Osteocyte (in vitro differentiated cells): Measurements from ENCODE around the gene CRTC1. TPM values are rescaled to one million over a fixed set of nuclear protein-coding genes. Genes with fewer than 3 reads are reported as not detected.

ENCODE experiments used
- DNase-seq: peaks from one replicate; pipeline ENCODE4 v3.0.0; 2021; ENCODE audit warnings: mixed read lengths; ENCODE audit not compliant: unreplicated experiment; ENCODE audit errors: extremely low spot score
- H3K27ac Mint-ChIP-seq: one replicate; pipeline ENCODE4 v1.8.0; 2021; ENCODE audit warnings: mild to moderate bottlenecking, mixed read lengths; ENCODE audit not compliant: unreplicated experiment
- H3K27me3 Mint-ChIP-seq: one replicate; pipeline ENCODE4 v1.8.0; 2021; ENCODE audit warnings: mixed read lengths; ENCODE audit not compliant: unreplicated experiment
- H3K36me3 Mint-ChIP-seq: one replicate; pipeline ENCODE4 v1.8.0; 2021; ENCODE audit warnings: mixed read lengths; ENCODE audit not compliant: unreplicated experiment
- H3K4me1 Mint-ChIP-seq: one replicate; pipeline ENCODE4 v1.8.0; 2021; ENCODE audit warnings: mixed read lengths; ENCODE audit not compliant: unreplicated experiment
- H3K4me3 Mint-ChIP-seq: one replicate; pipeline ENCODE4 v1.8.0; 2021; ENCODE audit warnings: mild to moderate bottlenecking, moderate library complexity, mixed read lengths; ENCODE audit not compliant: unreplicated experiment
- H3K9me3 Mint-ChIP-seq: one replicate; pipeline ENCODE4 v1.8.0; 2021; ENCODE audit warnings: mixed read lengths; ENCODE audit not compliant: unreplicated experiment
- CTCF ChIP-seq: fragments of 200-600 bp; sonication (generic); IDR thresholded peaks from 2 replicates; pipeline ENCODE4 v1.5.0; 2021; ENCODE audit warnings: antibody characterized with exemption, mild to moderate bottlenecking, moderate library complexity
- total RNA-seq: library from RNA; stranded (reverse); gene quantifications from 2 replicates; pipeline ENCODE4 v1.2.1, GENCODE V29; 2021

Gene CRTC1
- total RNA-seq, 1 donor from 2014 or later, result 25.7 TPM

DNA sequence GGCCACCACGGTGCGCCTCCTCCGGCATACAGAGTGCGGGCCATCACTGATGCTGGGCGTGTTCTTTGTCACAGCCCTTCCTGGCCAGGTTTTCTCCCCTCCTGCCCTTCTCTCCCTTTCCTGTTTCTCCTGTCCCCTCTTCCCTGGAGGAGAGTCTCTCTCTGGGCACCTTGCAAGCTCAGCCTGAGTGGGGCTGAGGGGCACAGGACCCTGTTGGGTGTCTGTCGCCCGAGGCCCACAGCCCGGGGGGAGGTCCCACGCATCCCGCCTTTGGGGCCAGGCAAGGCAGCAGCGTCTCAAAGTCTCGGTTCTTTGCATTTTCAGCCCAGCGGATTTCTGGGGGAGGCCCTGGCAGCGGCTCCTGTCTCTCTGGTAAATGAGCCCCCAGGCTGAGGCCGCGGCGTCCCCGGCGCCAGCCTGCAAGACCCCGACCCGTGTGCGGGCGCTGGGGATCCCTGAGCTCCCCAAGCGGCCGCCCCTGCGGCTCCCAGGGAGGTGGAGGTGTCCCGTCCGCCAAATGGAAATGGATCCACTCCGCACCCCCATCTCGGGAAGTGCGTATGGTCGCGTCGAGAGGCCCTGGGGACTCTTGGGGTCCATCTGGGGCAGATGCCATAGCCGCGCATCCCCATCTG, 60.4 kb downstream of the CRTC1 start:
- no peak overlapping the region for H3K27ac Mint-ChIP-seq
- H3K36me3 Mint-ChIP-seq, result no peaks in the 10 kb centered on the region
- no peak overlapping the region for H3K4me3 Mint-ChIP-seq
- no peaks in the 10 kb centered on the region for H3K27me3 Mint-ChIP-seq
- H3K9me3 Mint-ChIP-seq, result no peaks in the 10 kb centered on the region
- no peak for TF ChIP-seq CTCF
- DNase-seq, result no peak
- H3K4me1 Mint-ChIP-seq, result no peaks in the 10 kb centered on the region

DNA sequence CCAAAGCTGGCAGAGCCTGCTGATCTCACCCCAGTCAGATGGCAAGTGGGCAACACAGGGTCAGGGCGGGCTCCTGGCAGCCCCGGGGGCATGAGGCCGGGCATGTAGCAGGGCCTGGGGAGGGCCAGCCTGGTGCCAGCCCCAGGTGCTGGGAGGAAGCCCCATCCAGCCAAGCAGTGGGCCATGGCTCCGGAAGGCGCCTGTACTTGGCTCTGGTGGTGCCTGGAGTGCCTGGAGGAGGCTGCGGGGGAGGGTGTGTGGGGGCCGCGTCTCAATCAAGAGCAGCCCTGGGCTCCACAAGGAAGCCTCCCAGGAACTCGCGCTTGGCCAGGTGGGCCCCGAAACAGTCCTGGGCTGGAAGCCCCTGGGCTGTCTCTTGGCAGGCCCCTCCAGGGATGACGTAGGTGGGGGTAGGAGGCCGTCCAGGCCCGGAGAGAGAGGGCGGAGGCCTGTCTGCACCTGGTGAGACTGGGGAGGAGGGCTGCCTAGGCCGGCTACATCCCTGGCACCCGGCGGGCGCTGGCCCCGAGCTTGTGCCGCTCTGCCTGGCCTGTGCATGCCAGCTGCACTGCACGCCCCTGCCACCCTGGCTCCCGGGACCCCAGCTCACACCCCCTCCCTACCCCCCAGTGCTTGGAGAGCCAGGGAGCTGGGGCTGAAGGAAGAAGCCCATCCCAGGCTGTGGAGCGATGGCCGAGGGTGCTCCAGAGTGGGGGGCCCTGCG, 61.7 kb downstream of the CRTC1 start:
- no peak for DNase-seq
- Mint-ChIP-seq H3K9me3 (no peaks in the 10 kb centered on the region), H3K4me3 (no peak overlapping the region), H3K27ac (no peak overlapping the region), H3K36me3 (peaks cover under 1% of the 10 kb centered on the region), H3K4me1 (no peaks in the 10 kb centered on the region), H3K27me3 (no peaks in the 10 kb centered on the region)
- TF ChIP-seq CTCF, result no peak

GRCh38 chr19:18745931-18746330, 62.5 kb downstream of the CRTC1 start:
- no peaks in the 10 kb centered on the region for H3K4me1 Mint-ChIP-seq
- no peak for TF ChIP-seq CTCF
- H3K27me3 Mint-ChIP-seq, result no peaks in the 10 kb centered on the region
- no peak overlapping the region for H3K4me3 Mint-ChIP-seq
- peaks cover 7% of the 10 kb centered on the region for H3K36me3 Mint-ChIP-seq
- H3K27ac Mint-ChIP-seq, result no peak overlapping the region
- no peak for DNase-seq
- no peaks in the 10 kb centered on the region for H3K9me3 Mint-ChIP-seq

DNA sequence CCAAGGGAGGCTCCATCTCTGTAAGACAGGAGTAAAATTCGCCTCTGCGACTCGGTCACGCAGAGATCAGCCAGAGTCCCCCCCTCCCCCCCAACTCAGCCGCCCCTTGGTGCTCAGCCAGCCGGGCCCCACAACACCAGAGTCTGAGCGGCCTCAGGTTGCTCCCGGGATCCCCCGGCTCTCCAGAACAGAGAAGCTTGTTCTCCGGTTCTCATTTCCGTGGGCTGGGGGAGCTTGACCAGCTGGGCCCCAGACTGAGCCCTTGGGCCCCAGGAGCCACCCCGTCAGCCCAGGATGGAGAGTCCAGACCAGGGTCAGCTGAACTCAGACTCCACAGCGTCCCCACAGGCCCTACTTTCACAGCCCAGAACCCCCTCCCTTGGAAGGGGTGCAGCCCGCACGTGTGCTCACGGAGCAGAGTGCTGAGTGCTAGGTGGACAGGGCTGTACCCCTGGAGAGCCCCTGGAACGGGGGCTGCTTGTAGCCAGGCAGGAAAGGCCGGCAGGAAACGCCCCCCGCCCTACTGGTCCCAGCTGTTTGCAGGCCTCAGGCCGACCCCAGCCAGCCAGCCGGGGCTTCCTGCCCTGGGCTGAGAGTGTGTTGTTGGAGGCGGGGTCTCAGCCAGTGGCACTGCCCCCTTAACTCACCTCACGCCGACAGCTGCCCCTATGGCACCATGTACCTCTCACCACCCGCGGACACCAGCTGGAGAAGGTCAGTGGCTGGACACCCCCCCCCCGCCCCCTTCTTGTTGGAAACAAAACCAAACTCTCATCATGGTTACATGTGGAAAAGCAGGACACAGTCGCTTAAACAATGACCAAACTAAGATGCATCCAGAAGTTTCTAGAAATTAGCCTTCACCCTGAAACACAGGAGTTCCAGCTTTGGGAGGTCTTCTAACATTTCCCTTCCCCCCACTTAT, 63.2 kb downstream of the CRTC1 start:
- Mint-ChIP-seq H3K27ac (no peak overlapping the region), H3K4me1 (no peaks in the 10 kb centered on the region), H3K36me3 (peaks cover 10% of the 10 kb centered on the region)

More for the DNA sequence above, 63.2 kb downstream of the CRTC1 start:
- no peaks in the 10 kb centered on the region for H3K9me3 Mint-ChIP-seq
- DNase-seq, result no peak
- no peak for TF ChIP-seq CTCF
- no peaks in the 10 kb centered on the region for H3K27me3 Mint-ChIP-seq
- H3K4me3 Mint-ChIP-seq, result no peak overlapping the region
